Motor neuron (in vitro differentiated cells): ENCODE measurements around the gene KRT17. TPM values are rescaled to one million over a fixed set of nuclear protein-coding genes. Genes with fewer than 3 reads are reported as not detected.

Experiments
- ATAC-seq, 8 experiments: fragments of 200-7000 bp; cut with Tn5 transposase; replicated peaks in 6 of 8; 2 replicates each; pipeline ENCODE4 v1.8.0; 2021; ENCODE audit warnings: mild to moderate bottlenecking in 8 of 8, moderate library complexity in 8 of 8
- H3K27ac ChIP-seq, 2 donors: fragments of 250-450 bp; sonication (Bioruptor Pico); 2 replicates each; pipeline ENCODE4 v1.9.0; 2021; ENCODE audit warnings: antibody characterized with exemption in 2 of 2, mild to moderate bottlenecking in 2 of 2, moderate library complexity in 1 of 2
- H3K4me1 ChIP-seq, 2 donors: fragments of 250-450 bp; sonication (Bioruptor Pico); replicated peaks in 1 of 2; 2 replicates each; pipeline ENCODE4 v1.6.1; 2021; ENCODE audit warnings: antibody characterized with exemption in 2 of 2, mild to moderate bottlenecking in 2 of 2, moderate library complexity in 1 of 2
- H3K4me3 ChIP-seq, 5 donors: fragments of 250-450 bp; sonication (Bioruptor Pico); 2 replicates each; pipeline ENCODE4 v1.9.0; 2021; ENCODE audit warnings: antibody characterized with exemption in 5 of 5, mild to moderate bottlenecking in 5 of 5, moderate library complexity in 4 of 5
- WGBS, 10 experiments: fragments of 450-650 bp; shearing (Covaris generic); methylation state at CpG; one replicate each; pipeline ENCODE4 v1.0.0; 2022; 5-methylcytosine and 5-hydroxymethylcytosine counted together
- in situ Hi-C, 9 experiments: fragments of 400-800 bp; cut with MboI; loops; one replicate each; pipeline ENCODE4 v1.15.0; 2021; ENCODE audit warnings: low sequenced_read_pairs in 9 of 9, low pct_unique_long_range_greater_than_20kb in 2 of 9; ENCODE audit not compliant: unreplicated experiment in 9 of 9
- total RNA-seq, 8 experiments: library from RNA; unstranded; fragments of 300-600 nt; gene quantifications; 2 replicates each; pipeline versions ENCODE4 v1.2.3 to v1.2.4, GENCODE V29; 2022

The KRT17 gene
- 10 to 100 TPM in 3 of 8 experiments, 1 to 10 TPM in 1, under 1 TPM in 2, not detected in 2; 0.17 to 18.1 (median 5.8) TPM for total RNA-seq

GRCh38 chr17:41624208-41625101, at the start of gene KRT17:
Gene KRT17, minus strand, starts transcription at chr17:41624575. Its CDS starts 66 bp downstream, at chr17:41624509.
- Histone ChIP-seq H3K4me1 (peaks cover 0 to 5% of the 10 kb centered on the region in 2 donors), H3K4me3 (no peak within 1 kb of the TSS), H3K27ac (no peak within 1 kb of the TSS)
- in situ Hi-C loops: no loop called here
- peak in 2 of 8 experiments; percentile 61 to 72 for ATAC-seq
- WGBS, 10 experiments: 90 to 100% (median 100%) methylated on average over 1 to 2 of the region's 33 CpGs; no CpG with 5 or more reads in 6 of the 10 experiments

- Histone ChIP-seq H3K4me1 (peaks cover 6 to 10% of the 10 kb centered on the region in 2 donors), H3K4me3 (no peak overlapping the region), H3K27ac (no peak overlapping the region)
- in situ Hi-C loops: loop anchor here (25.0 kb wide), 5 partner anchors 110 to 1060 kb away; partner anchors contain the start of genes KRT10 (in 3 of the 9), KRT9 (in 2 of the 9) and KRT12 (in 1 of the 9)
- ATAC-seq: no peak
- WGBS, 10 experiments: 82 to 100% (median 100%) methylated on average over 1 to 3 of the region's 7 CpGs; no CpG with 5 or more reads in 5 of the 10 experiments
Observed at GRCh38 chr17:41672153-41672552, 47.8 kb upstream of the KRT17 start.

- peaks cover 10 to 17% of the 10 kb centered on the region in 2 donors for H3K4me1 ChIP-seq
- WGBS, 10 experiments: 0 to 93% (median 71%) methylated on average over 1 to 16 of the region's 23 CpGs; no CpG with 5 or more reads in 2 of the 10 experiments
- H3K4me3 ChIP-seq: peak overlapping the region in 1 of 5 donors; percentile 28
- in situ Hi-C loops: loop anchor here (10.0 to 25.0 kb wide), 7 partner anchors 105 to 1055 kb away; partner anchors contain the start of genes KRT10 (in 3 of the 9), KRT9 (in 2 of the 9) and KRT12 (in 1 of the 9)
- no peak overlapping the region for H3K27ac ChIP-seq
- no peak for ATAC-seq
Observed at GRCh38 chr17:41667280-41668041, 43.1 kb upstream of the KRT17 start.

GRCh38 chr17:41666708-41667279, 42.4 kb upstream of the KRT17 start:
- Histone ChIP-seq H3K4me1 (peaks cover 10 to 17% of the 10 kb centered on the region in 2 donors), H3K27ac (peak overlapping the region; percentile 92 to 96), H3K4me3 (peak overlapping the region; percentile 16 to 28 (median 27))
- WGBS, 10 experiments: 0 to 20% (median 0%) methylated on average over 2 to 4 of the region's 23 CpGs; no CpG with 5 or more reads in 6 of the 10 experiments
- in situ Hi-C loops: loop anchor here (10.0 to 25.0 kb wide), 7 partner anchors 104 to 1054 kb away; partner anchors contain the start of genes KRT10 (in 3 of the 9), KRT9 (in 2 of the 9) and KRT12 (in 1 of the 9)
- peak; percentile 48 to 60 (median 55) for ATAC-seq

- peak; percentile 10 to 80 (median 64) for ATAC-seq
- Histone ChIP-seq H3K4me1 (peaks cover 10 to 17% of the 10 kb centered on the region in 2 donors), H3K27ac (peak overlapping the region; percentile 92 to 96), H3K4me3 (peak overlapping the region; percentile 16 to 28 (median 27))
- 0 to 47% (median 0%) methylated on average over 1 to 2 of the region's 11 CpGs; no CpG with 5 or more reads in 6 of the 10 experiments for whole genome bisulfite sequencing, 10 experiments
- in situ Hi-C loops: loop anchor here (10.0 to 25.0 kb wide), 7 partner anchors 104 to 1054 kb away; partner anchors contain the start of genes KRT10 (in 3 of the 9), KRT9 (in 2 of the 9) and KRT12 (in 1 of the 9)
Observed at GRCh38 chr17:41666237-41666641, 41.9 kb upstream of the KRT17 start.

GRCh38 chr17:41665566-41666236, 41.3 kb upstream of the KRT17 start:
- Histone ChIP-seq H3K4me1 (peaks cover 10 to 17% of the 10 kb centered on the region in 2 donors), H3K27ac (peak overlapping the region; percentile 92 to 96), H3K4me3 (peak overlapping the region; percentile 16 to 28 (median 27))
- peak; percentile 80 to 86 (median 84) for ATAC-seq
- in situ Hi-C loops: loop anchor here (10.0 to 25.0 kb wide), 7 partner anchors 103 to 1053 kb away; partner anchors contain the start of genes KRT10 (in 3 of the 9), KRT9 (in 2 of the 9) and KRT12 (in 1 of the 9)
- 0 to 11% (median 0%) methylated on average over 1 to 6 of the region's 39 CpGs; no CpG with 5 or more reads in 7 of the 10 experiments for WGBS, 10 experiments

GRCh38 chr17:41664587-41665565, 40.5 kb upstream of the KRT17 start:
- no peak for ATAC-seq
- in situ Hi-C loops: loop anchor here (5.0 to 25.0 kb wide), 8 partner anchors 103 to 1053 kb away; partner anchors contain the start of genes KRT10 (in 3 of the 9), KRT9 (in 2 of the 9) and KRT12 (in 1 of the 9)
- no peak overlapping the region for H3K4me3 ChIP-seq
- WGBS, 10 experiments: 47 to 100% (median 95%) methylated on average over 1 to 4 of the region's 15 CpGs; no CpG with 5 or more reads in 6 of the 10 experiments
- H3K27ac ChIP-seq: peak overlapping the region; percentile 92 to 96
- H3K4me1 ChIP-seq: peaks cover 10 to 17% of the 10 kb centered on the region in 2 donors

GRCh38 chr17:41664172-41664457, 39.7 kb upstream of the KRT17 start:
- H3K4me1 ChIP-seq: peaks cover 10 to 17% of the 10 kb centered on the region in 2 donors
- no peak overlapping the region for H3K4me3 ChIP-seq
- no peak for ATAC-seq
- in situ Hi-C loops: loop anchor here (5.0 to 25.0 kb wide), 8 partner anchors 102 to 1052 kb away; partner anchors contain the start of genes KRT10 (in 3 of the 9), KRT9 (in 2 of the 9) and KRT12 (in 1 of the 9)
- WGBS, 10 experiments: 60 to 63% methylated on average over 1 to 2 of the region's 2 CpGs; no CpG with 5 or more reads in 8 of the 10 experiments
- H3K27ac ChIP-seq: no peak overlapping the region

- ATAC-seq: no peak
- Histone ChIP-seq H3K4me3 (no peak overlapping the region), H3K4me1 (peaks cover 10 to 17% of the 10 kb centered on the region in 2 donors), H3K27ac (no peak overlapping the region)
- WGBS, 10 experiments: 41 to 93% (median 69%) methylated on average over 3 to 7 of the region's 8 CpGs; no CpG with 5 or more reads in 3 of the 10 experiments
- in situ Hi-C loops: loop anchor here (5.0 to 25.0 kb wide), 8 partner anchors 101 to 1051 kb away; partner anchors contain the start of genes KRT10 (in 3 of the 9), KRT9 (in 2 of the 9) and KRT12 (in 1 of the 9)
Observed at GRCh38 chr17:41663451-41664171, 39.2 kb upstream of the KRT17 start.

GRCh38 chr17:41660221-41660711, 35.9 kb upstream of the KRT17 start:
- peak in 3 of 8 experiments; percentile 1 to 4 (median 2) for ATAC-seq
- in situ Hi-C loops: loop anchor here (5.0 to 25.0 kb wide), 8 partner anchors 98 to 1048 kb away; partner anchors contain the start of genes KRT10 (in 3 of the 9), KRT9 (in 2 of the 9) and KRT12 (in 1 of the 9)
- 0 to 79% (median 20%) methylated on average over 1 to 3 of the region's 8 CpGs; no CpG with 5 or more reads in 5 of the 10 experiments for WGBS, 10 experiments
- Histone ChIP-seq H3K4me3 (no peak overlapping the region), H3K4me1 (peaks cover 10% of the 10 kb centered on the region in 2 donors), H3K27ac (no peak overlapping the region)
